Smooth muscle cell of the brain vasculature (primary cell): ENCODE data around the gene PAGE5.

Source experiments
- DNase-seq: peaks from one replicate; pipeline ENCODE4 v3.0.0-alpha.2; 2012; ENCODE audit warnings: low read depth, low spot score

The PAGE5 gene

GRCh38 chrX:55220119-55220794 lies at the start of gene PAGE5:
Gene PAGE5 (plus strand): TSS chrX:55220346. CDS start chrX:55221383, 1,037 bp downstream.
- no peak for DNase-seq

- no peak for DNase-seq
These were observed 32.9 kb upstream of the PAGE5 start for GRCh38 chrX:55187281-55187680.

- DNase-seq = no peak
These were observed 23.5 kb upstream of the PAGE5 start for GRCh38 chrX:55196688-55197087.

- DNase-seq = no peak
These were observed 18.1 kb upstream of the PAGE5 start for GRCh38 chrX:55201930-55202579.

- DNase-seq = no peak
These were observed 13.8 kb upstream of the PAGE5 start for GRCh38 chrX:55206162-55206941.

GRCh38 chrX:55210931-55211677 lies 9.0 kb upstream of the PAGE5 start:
- DNase-seq = no peak

- DNase-seq = no peak
These were observed 6.8 kb upstream of the PAGE5 start for GRCh38 chrX:55213381-55213780.

GRCh38 chrX:55240788-55241340 lies 20.7 kb downstream of the PAGE5 start:
- no peak for DNase-seq

- no peak for DNase-seq
These were observed 33.4 kb downstream of the PAGE5 start for GRCh38 chrX:55253528-55253927.

GRCh38 chrX:55260806-55261205 lies 40.7 kb downstream of the PAGE5 start:
- no peak for DNase-seq

GRCh38 chrX:55264816-55265215 lies 44.7 kb downstream of the PAGE5 start, which contains the start of gene PAGE3:
Gene PAGE3 (minus strand): TSS chrX:55264916. CDS start chrX:55263903, 1,013 bp downstream.
- DNase-seq = no peak
